Fibroblast of mammary gland (primary cell): ENCODE results near the gene NEUROD4.

Experiments used
- DNase-seq: peaks from one replicate; pipeline ENCODE4 v3.0.0-alpha.2; 2010; ENCODE audit warnings: low read depth
- H3K4me3 ChIP-seq: 2 replicates; pipeline ENCODE4 v1.5.1; 2011; ENCODE audit warnings: low read depth, mild to moderate bottlenecking, low read length, moderate library complexity; ENCODE audit not compliant: control insufficient read depth
- TF ChIP-seq, protein P1 (sequence below): conservative IDR thresholded peaks from 2 replicates; pipeline ENCODE4 v1.5.1; 2011; ENCODE audit warnings: low read depth, low read length, inconsistent platforms; ENCODE audit not compliant: control insufficient read depth, insufficient read depth

Gene NEUROD4

GRCh38 chr12:55058082-55058481 is 38.3 kb downstream of the NEUROD4 start:
- no peak overlapping the region for H3K4me3 ChIP-seq
- TF ChIP-seq, protein P1, sequence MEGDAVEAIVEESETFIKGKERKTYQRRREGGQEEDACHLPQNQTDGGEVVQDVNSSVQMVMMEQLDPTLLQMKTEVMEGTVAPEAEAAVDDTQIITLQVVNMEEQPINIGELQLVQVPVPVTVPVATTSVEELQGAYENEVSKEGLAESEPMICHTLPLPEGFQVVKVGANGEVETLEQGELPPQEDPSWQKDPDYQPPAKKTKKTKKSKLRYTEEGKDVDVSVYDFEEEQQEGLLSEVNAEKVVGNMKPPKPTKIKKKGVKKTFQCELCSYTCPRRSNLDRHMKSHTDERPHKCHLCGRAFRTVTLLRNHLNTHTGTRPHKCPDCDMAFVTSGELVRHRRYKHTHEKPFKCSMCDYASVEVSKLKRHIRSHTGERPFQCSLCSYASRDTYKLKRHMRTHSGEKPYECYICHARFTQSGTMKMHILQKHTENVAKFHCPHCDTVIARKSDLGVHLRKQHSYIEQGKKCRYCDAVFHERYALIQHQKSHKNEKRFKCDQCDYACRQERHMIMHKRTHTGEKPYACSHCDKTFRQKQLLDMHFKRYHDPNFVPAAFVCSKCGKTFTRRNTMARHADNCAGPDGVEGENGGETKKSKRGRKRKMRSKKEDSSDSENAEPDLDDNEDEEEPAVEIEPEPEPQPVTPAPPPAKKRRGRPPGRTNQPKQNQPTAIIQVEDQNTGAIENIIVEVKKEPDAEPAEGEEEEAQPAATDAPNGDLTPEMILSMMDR = no peak
- DNase-seq = no peak

GRCh38 chr12:55058776-55059175 is 39.0 kb downstream of the NEUROD4 start:
- no peak overlapping the region for H3K4me3 ChIP-seq
- DNase-seq = no peak

DNA sequence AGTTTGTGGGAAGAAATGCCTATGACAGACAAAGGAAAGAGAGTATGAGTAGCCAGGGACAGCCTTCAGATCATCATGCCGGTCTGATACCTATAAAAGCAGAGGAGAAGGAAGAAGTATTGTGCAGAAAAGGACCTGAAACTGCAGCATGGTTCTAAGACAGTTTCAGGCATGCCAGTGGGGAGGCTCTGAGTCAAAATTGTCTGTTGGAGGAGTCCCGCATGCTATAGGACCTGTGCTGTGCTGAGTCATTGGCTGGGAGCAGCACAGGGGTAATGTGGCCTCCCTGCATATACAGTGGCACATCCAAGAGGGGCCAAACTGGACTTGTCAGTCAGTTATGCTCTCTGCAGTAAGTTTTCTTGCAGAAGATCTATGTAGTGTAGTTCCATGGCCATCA is 40.7 kb downstream of the NEUROD4 start:
- TF ChIP-seq, protein P1 = no peak
- DNase-seq = no peak
- H3K4me3 ChIP-seq = no peak overlapping the region

More at GRCh38 chr12:55058776-55059175, 39.0 kb downstream of the NEUROD4 start:
- TF ChIP-seq, protein P1 = no peak

DNA sequence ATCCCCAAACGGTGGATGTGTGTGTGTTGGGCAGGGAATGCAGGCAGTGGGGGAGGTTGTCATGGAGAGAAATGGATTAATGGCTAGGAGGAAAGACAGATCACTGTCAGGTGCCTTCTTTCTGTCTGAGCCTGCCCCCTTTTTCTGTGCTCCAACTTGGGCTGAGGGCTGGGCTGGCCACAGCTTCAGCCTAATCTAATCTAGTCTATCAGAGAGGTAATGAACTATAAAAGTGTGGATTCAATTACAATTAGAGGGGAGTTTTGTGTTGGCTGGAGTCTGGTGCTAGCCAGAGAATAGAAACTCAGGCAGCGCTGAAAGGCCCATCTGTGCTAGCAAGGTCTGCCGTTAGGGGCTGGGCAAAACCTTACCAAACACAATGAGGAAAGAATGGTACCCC is 41.2 kb downstream of the NEUROD4 start:
- TF ChIP-seq, protein P1 = no peak
- no peak for DNase-seq
- no peak overlapping the region for H3K4me3 ChIP-seq

- DNase-seq = no peak
- H3K4me3 ChIP-seq = no peak overlapping the region
- TF ChIP-seq, protein P1 = no peak
These were observed 43.5 kb downstream of the NEUROD4 start for GRCh38 chr12:55063291-55063690.

GRCh38 chr12:55065535-55065934 is 45.8 kb downstream of the NEUROD4 start:
- TF ChIP-seq, protein P1 = no peak
- H3K4me3 ChIP-seq = no peak overlapping the region
- DNase-seq = no peak

- no peak overlapping the region for H3K4me3 ChIP-seq
- TF ChIP-seq, protein P1 = no peak
- DNase-seq = no peak
These were observed 47.9 kb downstream of the NEUROD4 start for GRCh38 chr12:55067701-55068100.
